HG02571 (cell line): ENCODE data around the gene ZNF606.
A peak's percentile ranks its signal among the peaks of the same experiment; 100 is the strongest.

Experiments
- ATAC-seq: cut with Tn5 transposase; IDR thresholded peaks from one replicate; pipeline ENCODE4 v1.9.1; 2021; ENCODE audit warnings: mild to moderate bottlenecking, moderate library complexity; ENCODE audit not compliant: unreplicated experiment

Gene ZNF606

GRCh38 chr19:58002384-58003173 lies at the start of gene ZNF606:
TSS of gene ZNF606 (minus strand) at chr19:58002820. CDS start at chr19:58001319, 1,501 bp downstream.
- peak; percentile 90 for ATAC-seq

DNA sequence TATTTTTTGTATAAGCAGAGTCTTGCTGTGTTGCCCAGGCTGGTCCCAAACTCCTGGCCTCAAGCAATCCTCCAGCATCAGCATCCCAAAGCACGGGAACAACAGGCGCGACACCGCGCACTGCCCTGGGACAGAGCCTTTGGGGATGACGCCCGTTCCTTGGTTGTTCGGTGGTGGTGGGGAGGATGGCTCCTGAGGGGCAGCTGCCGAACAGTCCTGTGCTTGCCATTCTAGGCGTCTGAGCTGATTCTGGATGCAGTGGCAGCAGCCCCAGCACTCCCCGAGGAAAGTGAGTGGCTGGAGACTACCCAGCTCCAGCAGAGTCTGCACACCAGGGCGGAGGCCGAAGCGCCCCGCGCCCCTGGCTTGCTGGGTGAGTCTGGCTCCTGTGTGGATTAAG lies 49.6 kb upstream of the ZNF606 start:
- no peak for ATAC-seq

- ATAC-seq: no peak
These were observed 45.1 kb upstream of the ZNF606 start for GRCh38 chr19:58047672-58048071.

GRCh38 chr19:58046856-58047255 lies 44.2 kb upstream of the ZNF606 start:
- no peak for ATAC-seq

GRCh38 chr19:58045411-58046050 lies 42.9 kb upstream of the ZNF606 start:
- ATAC-seq: no peak

GRCh38 chr19:58044886-58045285 lies 42.3 kb upstream of the ZNF606 start:
- no peak for ATAC-seq

DNA sequence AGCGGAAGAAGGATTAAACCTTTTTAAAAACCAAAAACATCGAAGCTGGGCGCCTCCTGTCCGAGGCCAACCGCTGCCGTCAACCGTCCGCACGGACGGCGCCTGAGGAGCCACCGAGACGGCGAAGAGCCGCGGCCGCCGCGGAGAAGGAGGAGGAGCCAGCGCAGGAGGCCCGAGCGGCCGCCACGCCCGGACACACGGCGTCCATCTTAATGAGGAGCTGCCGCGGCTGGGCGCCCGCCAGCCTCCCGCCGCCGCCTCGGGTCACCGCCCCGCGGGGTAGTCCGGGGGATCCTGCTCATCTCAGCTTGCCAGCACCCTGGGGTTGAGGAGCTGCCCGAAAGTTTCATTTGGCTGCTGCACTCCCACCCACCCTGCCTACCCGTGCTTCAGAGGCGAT lies 41.8 kb upstream of the ZNF606 start:
- no peak for ATAC-seq

GRCh38 chr19:58042495-58043340 lies 40.1 kb upstream of the ZNF606 start:
- no peak for ATAC-seq

GRCh38 chr19:58040751-58041525 lies 38.3 kb upstream of the ZNF606 start:
- ATAC-seq: no peak

DNA sequence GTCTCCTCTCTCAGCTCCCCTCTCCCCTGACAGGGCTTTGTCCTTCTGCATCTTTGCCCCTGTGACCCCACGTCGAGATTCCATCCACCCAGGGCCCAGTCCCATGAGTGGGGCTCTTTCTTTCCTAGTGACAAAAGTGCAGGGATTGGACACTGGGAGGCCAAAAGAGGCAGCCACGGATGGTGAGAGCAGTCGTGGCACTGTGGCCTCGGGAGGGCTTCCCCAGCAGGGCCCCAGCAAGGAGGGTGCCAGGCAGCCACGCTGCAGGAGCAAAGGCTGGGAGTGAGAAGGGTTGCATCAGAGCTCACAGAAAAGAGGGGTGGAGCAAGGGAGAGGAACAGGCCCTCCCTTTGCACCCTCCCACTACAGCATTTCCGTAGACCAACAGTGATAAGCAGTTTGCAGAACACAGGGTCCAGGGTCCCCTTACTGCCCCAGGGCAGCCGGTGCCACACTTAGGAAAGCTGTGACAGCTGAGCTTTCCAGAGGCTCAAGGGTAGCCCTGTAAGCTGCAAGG lies 36.1 kb upstream of the ZNF606 start:
- no peak for ATAC-seq

- ATAC-seq: no peak
These were observed 35.5 kb upstream of the ZNF606 start for GRCh38 chr19:58037927-58038687.

DNA sequence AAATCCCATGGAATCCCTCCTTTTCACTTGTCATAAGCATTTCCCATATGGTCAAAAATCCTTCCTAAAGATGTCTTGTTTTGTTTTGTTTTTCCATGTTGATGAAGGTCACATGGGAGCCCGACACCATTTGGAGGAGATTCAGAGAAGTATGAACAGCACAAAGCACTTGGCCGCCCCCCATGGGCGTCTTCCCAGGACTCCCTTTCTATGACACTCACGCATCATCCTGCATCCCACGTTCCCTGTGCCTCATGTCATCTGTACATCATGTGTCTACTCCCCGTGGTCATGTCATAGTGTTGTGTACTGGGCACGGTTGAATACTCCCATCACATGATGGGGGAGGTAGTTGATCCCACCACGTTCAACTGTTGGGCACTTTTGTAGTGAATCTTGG lies 33.2 kb upstream of the ZNF606 start:
- no peak for ATAC-seq

GRCh38 chr19:58034477-58034793 lies 31.8 kb upstream of the ZNF606 start:
- no peak for ATAC-seq

GRCh38 chr19:58033741-58034476 lies 31.3 kb upstream of the ZNF606 start, which contains the start of gene ZSCAN1:
TSS of gene ZSCAN1 (plus strand) at chr19:58034025. CDS start at chr19:58037837, 3,812 bp downstream.
- no peak for ATAC-seq

- no peak for ATAC-seq
These were observed 22.0 kb upstream of the ZNF606 start for GRCh38 chr19:58024661-58025060.

DNA sequence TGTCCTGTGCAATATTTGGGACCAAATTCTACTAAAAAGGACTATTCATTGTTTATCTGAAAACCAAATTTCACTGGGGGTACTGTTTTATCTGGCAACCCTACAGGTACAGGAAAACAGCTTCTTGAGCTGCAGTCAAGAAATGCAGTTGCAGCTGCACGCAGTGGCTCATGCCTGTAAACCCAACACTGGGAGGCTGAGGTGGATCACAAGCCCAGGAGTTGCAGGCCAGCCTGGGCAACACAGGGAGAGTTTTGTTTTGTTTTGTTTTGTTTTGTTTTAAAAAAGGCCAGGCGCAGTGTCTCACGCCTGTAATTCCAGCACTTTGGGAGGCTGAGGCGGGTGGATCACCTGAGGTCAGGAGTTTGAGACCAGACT lies 19.7 kb upstream of the ZNF606 start:
- ATAC-seq: no peak

DNA sequence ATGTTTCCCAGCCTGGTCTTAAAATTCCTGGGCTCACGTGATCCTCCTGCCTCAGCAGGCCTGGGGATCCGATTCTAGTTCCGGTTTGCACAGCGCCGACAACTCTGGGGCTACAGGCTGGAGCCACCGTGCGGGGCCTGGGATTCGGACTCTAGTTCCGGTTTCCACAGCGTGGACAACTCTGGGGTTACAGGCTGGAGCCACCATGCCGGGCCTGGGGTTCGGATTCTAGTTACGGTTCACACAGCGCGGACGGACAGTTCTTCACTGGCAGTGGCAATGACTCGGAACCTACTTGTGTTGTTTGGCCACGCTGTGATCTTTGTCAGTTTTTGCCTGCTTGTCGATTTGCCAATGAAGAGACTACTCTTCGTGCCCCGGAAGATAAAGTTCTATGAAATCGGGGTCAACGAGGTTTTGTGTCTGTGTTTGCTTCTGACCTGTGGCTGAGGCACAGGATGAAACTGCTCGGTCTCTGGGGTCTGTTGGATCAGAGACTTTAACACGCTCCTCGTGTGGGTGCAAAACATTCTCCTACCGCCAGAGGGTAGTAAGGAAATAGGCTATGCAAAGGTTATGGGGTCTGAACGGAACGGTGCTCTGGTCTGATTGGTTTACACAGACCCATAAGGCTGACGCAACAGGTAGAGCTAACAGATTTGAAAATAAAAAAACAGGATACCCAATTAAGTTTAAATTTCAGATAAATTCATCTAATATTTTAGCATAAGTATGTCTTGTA lies 19.1 kb upstream of the ZNF606 start:
- no peak for ATAC-seq

- no peak for ATAC-seq
These were observed 17.5 kb upstream of the ZNF606 start for GRCh38 chr19:58020129-58020528.

DNA sequence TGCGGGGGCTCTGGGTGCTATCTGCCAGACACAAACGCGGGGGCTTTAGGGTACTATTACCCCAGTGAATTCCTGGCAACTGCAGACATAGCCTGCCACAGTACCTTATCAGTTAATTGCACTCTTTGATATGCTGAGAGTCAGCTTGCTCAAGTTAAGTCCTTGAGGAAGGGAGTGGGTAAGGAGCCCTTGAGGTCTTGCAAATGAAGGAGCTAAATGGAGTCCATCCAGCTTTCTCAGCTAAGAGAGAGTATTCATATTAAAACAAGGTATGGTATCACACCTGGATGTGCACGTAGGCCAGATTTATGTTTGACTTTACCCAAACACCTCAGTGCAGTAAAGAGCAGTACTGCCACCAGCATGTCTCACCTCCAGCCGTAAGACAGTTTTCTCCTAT lies 11.5 kb upstream of the ZNF606 start:
- no peak for ATAC-seq
